Measurements from ENCODE around the gene ASCL4.

DNA sequence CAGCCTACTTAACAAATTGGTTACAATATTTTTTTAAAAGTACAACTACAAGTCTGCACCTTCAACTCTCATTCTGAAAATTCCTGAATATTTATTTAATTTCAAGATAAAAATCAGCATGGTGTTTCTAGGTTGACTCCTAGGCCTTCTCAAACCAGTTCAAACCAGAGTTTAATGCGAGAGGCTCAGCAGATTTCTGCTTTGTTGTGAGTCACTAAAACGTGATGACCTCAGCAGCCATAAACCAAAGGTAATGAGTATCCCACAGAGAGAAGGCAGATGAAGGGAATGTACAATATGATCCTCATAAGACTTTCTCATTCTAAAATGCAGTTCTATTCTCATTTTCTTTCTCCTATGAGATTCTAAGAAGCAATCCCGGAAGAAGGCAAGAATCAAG is 15.1 kb upstream of the ASCL4 start:
- TF ChIP-seq, protein P1, sequence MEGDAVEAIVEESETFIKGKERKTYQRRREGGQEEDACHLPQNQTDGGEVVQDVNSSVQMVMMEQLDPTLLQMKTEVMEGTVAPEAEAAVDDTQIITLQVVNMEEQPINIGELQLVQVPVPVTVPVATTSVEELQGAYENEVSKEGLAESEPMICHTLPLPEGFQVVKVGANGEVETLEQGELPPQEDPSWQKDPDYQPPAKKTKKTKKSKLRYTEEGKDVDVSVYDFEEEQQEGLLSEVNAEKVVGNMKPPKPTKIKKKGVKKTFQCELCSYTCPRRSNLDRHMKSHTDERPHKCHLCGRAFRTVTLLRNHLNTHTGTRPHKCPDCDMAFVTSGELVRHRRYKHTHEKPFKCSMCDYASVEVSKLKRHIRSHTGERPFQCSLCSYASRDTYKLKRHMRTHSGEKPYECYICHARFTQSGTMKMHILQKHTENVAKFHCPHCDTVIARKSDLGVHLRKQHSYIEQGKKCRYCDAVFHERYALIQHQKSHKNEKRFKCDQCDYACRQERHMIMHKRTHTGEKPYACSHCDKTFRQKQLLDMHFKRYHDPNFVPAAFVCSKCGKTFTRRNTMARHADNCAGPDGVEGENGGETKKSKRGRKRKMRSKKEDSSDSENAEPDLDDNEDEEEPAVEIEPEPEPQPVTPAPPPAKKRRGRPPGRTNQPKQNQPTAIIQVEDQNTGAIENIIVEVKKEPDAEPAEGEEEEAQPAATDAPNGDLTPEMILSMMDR (IDR thresholded peaks at IDR 0.05), result no peak
- no peak for TF ChIP-seq EZH2 (IDR thresholded peaks at IDR 0.05)
